ENCODE measurements around the gene PAN3. TPM values are rescaled to one million over a fixed set of nuclear protein-coding genes. Genes with fewer than 3 reads are reported as not detected.

PAN3 gene, protein sequence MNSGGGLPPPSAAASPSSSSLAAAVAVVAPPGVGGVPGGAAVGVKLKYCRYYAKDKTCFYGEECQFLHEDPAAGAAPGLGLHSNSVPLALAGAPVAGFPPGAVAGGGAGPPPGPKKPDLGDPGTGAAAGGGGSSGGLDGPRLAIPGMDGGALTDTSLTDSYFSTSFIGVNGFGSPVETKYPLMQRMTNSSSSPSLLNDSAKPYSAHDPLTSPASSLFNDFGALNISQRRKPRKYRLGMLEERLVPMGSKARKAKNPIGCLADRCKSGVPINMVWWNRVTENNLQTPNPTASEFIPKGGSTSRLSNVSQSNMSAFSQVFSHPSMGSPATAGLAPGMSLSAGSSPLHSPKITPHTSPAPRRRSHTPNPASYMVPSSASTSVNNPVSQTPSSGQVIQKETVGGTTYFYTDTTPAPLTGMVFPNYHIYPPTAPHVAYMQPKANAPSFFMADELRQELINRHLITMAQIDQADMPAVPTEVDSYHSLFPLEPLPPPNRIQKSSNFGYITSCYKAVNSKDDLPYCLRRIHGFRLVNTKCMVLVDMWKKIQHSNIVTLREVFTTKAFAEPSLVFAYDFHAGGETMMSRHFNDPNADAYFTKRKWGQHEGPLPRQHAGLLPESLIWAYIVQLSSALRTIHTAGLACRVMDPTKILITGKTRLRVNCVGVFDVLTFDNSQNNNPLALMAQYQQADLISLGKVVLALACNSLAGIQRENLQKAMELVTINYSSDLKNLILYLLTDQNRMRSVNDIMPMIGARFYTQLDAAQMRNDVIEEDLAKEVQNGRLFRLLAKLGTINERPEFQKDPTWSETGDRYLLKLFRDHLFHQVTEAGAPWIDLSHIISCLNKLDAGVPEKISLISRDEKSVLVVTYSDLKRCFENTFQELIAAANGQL
- polyA plus RNA-seq = 9.3 and 11.6 TPM in 2 replicates

GRCh38 chr13:28138012-28138755, at the start of gene PAN3:
Gene PAN3 (plus strand): TSS chr13:28138545. CDS start chr13:28138658, 113 bp downstream.

GRCh38 chr13:28100150-28101121, 37.9 kb upstream of the PAN3 start, which contains the start of gene FLT3:
Gene FLT3 (minus strand): TSS chr13:28100576. CDS start chr13:28100510, 66 bp downstream.

Other genes starting within 250 kb of the PAN3 start
- not detected in 2 replicates for gene PDX1, start 218.5 kb upstream of the PAN3 start, polyA plus RNA-seq
- gene CDX2, start 169.2 kb upstream of the PAN3 start, polyA plus RNA-seq = not detected in 2 replicates
- not detected in 2 replicates for gene URAD, start 149.9 kb upstream of the PAN3 start, polyA plus RNA-seq
- gene FLT3, start 38.0 kb upstream of the PAN3 start, polyA plus RNA-seq = not detected in 2 replicates

Measured in Purkinje cell (primary cell).